Natural killer cell (primary cell): ENCODE data around the gene MYO5C. TPM values are rescaled to one million over a fixed set of nuclear protein-coding genes. Genes with fewer than 3 reads are reported as not detected.

Source experiments
- ATAC-seq, 3 donors: fragments of 150-1000 bp in 2 of 3; fragments of 200-7000 bp in 1 of 3; cut with Tn5 transposase; 1 replicate in 1 of 3; 2 replicates in 2 of 3; pipeline ENCODE4 v1.10.0; 2021; ENCODE audit warnings: mild to moderate bottlenecking in 2 of 3, moderate library complexity in 2 of 3
- DNase-seq, 2 donors: peaks; one replicate each; pipeline versions ENCODE4 v3.0.0 to v3.0.0-alpha.2; 2013 to 2021; ENCODE audit warnings: mixed read lengths in 1 of 2
- H3K27ac ChIP-seq: one replicate; pipeline ENCODE4 v1.5.1; 2013; ENCODE audit warnings: mild to moderate bottlenecking, low read length
- H3K27me3 ChIP-seq: one replicate; pipeline ENCODE4 v1.6.1; 2013; ENCODE audit warnings: low read length; ENCODE audit not compliant: control insufficient read depth, insufficient read depth
- H3K36me3 ChIP-seq: one replicate; pipeline ENCODE4 v1.6.1; 2013; ENCODE audit warnings: low read length; ENCODE audit not compliant: control insufficient read depth, insufficient read depth
- H3K4me1 ChIP-seq: one replicate; pipeline ENCODE4 v1.6.1; 2013; ENCODE audit warnings: low read length; ENCODE audit not compliant: control insufficient read depth, insufficient read depth
- H3K4me3 ChIP-seq: one replicate; pipeline ENCODE4 v1.5.1; 2013; ENCODE audit warnings: low read length
- H3K9me3 ChIP-seq: one replicate; pipeline ENCODE4 v1.6.1; 2013; ENCODE audit warnings: low read length; ENCODE audit not compliant: control insufficient read depth, insufficient read depth
- H3K27ac Mint-ChIP-seq, 2 donors: one replicate each; pipeline ENCODE4 v1.8.0; 2022; ENCODE audit warnings: mild to moderate bottlenecking in 2 of 2, mixed read lengths in 2 of 2, moderate library complexity in 1 of 2
- H3K27me3 Mint-ChIP-seq, 2 donors: one replicate each; pipeline ENCODE4 v1.8.0; 2022; ENCODE audit warnings: low read depth in 2 of 2, mixed read lengths in 2 of 2
- H3K36me3 Mint-ChIP-seq: one replicate; pipeline ENCODE4 v1.8.0; 2022; ENCODE audit warnings: mixed read lengths
- H3K4me1 Mint-ChIP-seq, 2 donors: one replicate each; pipeline ENCODE4 v1.8.0; 2022; ENCODE audit warnings: mixed read lengths in 2 of 2
- H3K4me3 Mint-ChIP-seq: one replicate; pipeline ENCODE4 v1.8.0; 2022; ENCODE audit warnings: mild to moderate bottlenecking, moderate library complexity, mixed read lengths
- H3K9me3 Mint-ChIP-seq, 2 donors: one replicate each; pipeline ENCODE4 v1.8.0; 2022; ENCODE audit warnings: mixed read lengths in 2 of 2
- CTCF ChIP-seq: fragments of 200-600 bp; IDR thresholded peaks from one replicate; pipeline ENCODE4 v1.8.0; 2022; ENCODE audit warnings: antibody characterized with exemption
- WGBS: methylation state at CpG from one replicate; pipeline ENCODE4 v1.1.7; 2013; ENCODE audit warnings: missing lambda C conversion rate; ENCODE audit not compliant: insufficient coverage; 5-methylcytosine and 5-hydroxymethylcytosine counted together
- intact Hi-C: fragments of 100-400 bp; cut with micrococcal nuclease; formaldehyde crosslinking; loops from one replicate; pipeline ENCODE4 v1.14.2; 2022
- total RNA-seq, 4 donors: library from RNA; stranded (reverse); fragments of 120-200 nt in 1 of 4; gene quantifications; one replicate each; pipeline versions ENCODE4 v1.2.3 to v1.2.4, GENCODE V29; 2013 to 2022

The MYO5C gene
- total RNA-seq, 3 donors from 2014 or later (not counting 1 experiment from before 2014, with no cell fraction given): 0.45 to 0.82 (median 0.60) TPM

- no peak overlapping the region for H3K27ac ChIP-seq
- H3K36me3 Mint-ChIP-seq: no peaks in the 10 kb centered on the region
- H3K4me1 Mint-ChIP-seq: peaks cover 14 to 25% of the 10 kb centered on the region in 2 donors
- H3K4me3 ChIP-seq: no peak overlapping the region
- no peaks in the 10 kb centered on the region for H3K27me3 Mint-ChIP-seq
- DNase-seq (peak in 1 of 2 donors; percentile 34), ATAC-seq (no peak)
- peaks cover 8% of the 10 kb centered on the region for H3K36me3 ChIP-seq
- WGBS: 70% methylated on average over 2 of the region's 2 CpGs
- no peaks in the 10 kb centered on the region for H3K4me1 ChIP-seq
- H3K9me3 Mint-ChIP-seq: no peaks in the 10 kb centered on the region
- H3K27ac Mint-ChIP-seq: peak overlapping the region in 1 of 2 donors; percentile 19
- TF ChIP-seq CTCF: no peak
- H3K27me3 ChIP-seq: no peaks in the 10 kb centered on the region
- no peaks in the 10 kb centered on the region for H3K9me3 ChIP-seq
- H3K4me3 Mint-ChIP-seq: no peak overlapping the region
- intact Hi-C loops: no loop called here
Observed at GRCh38 chr15:52164631-52165265, 130.9 kb downstream of the MYO5C start.

GRCh38 chr15:52163321-52164190, 132.0 kb downstream of the MYO5C start:
- no peaks in the 10 kb centered on the region for H3K9me3 ChIP-seq
- no peak overlapping the region for H3K27ac Mint-ChIP-seq
- peak; percentile 14 for TF ChIP-seq CTCF
- H3K27me3 ChIP-seq: no peaks in the 10 kb centered on the region
- peaks cover 15% of the 10 kb centered on the region for H3K36me3 ChIP-seq
- H3K4me3 ChIP-seq: no peak overlapping the region
- no peaks in the 10 kb centered on the region for H3K36me3 Mint-ChIP-seq
- no peak overlapping the region for H3K27ac ChIP-seq
- intact Hi-C loops: loop anchor here (1.0 kb wide), 2 partner anchors 45 to 64 kb away; no protein-coding TSS in a partner anchor
- H3K9me3 Mint-ChIP-seq: no peaks in the 10 kb centered on the region
- H3K27me3 Mint-ChIP-seq: no peaks in the 10 kb centered on the region
- H3K4me1 Mint-ChIP-seq: peaks cover 14 to 21% of the 10 kb centered on the region in 2 donors
- no peak overlapping the region for H3K4me3 Mint-ChIP-seq
- DNase-seq (peak in 1 of 2 donors; percentile 52), ATAC-seq (peak in 1 of 3 donors; percentile 39)
- 98% methylated on average over 19 of the region's 19 CpGs for WGBS
- H3K4me1 ChIP-seq: no peaks in the 10 kb centered on the region

- H3K4me1 ChIP-seq: no peaks in the 10 kb centered on the region
- no peaks in the 10 kb centered on the region for H3K9me3 ChIP-seq
- ATAC-seq (no peak), DNase-seq (no peak)
- no peaks in the 10 kb centered on the region for H3K27me3 Mint-ChIP-seq
- H3K27me3 ChIP-seq: no peaks in the 10 kb centered on the region
- no peak overlapping the region for H3K27ac Mint-ChIP-seq
- no peak overlapping the region for H3K27ac ChIP-seq
- intact Hi-C loops: loop anchor here (1.0 kb wide), 2 partner anchors 45 to 64 kb away; no protein-coding TSS in a partner anchor
- 90% methylated on average over 22 of the region's 22 CpGs for WGBS
- no peak for TF ChIP-seq CTCF
- H3K36me3 Mint-ChIP-seq: no peaks in the 10 kb centered on the region
- peaks cover 7 to 15% of the 10 kb centered on the region in 2 donors for H3K4me1 Mint-ChIP-seq
- no peak overlapping the region for H3K4me3 ChIP-seq
- H3K9me3 Mint-ChIP-seq: no peaks in the 10 kb centered on the region
- peaks cover 15% of the 10 kb centered on the region for H3K36me3 ChIP-seq
- H3K4me3 Mint-ChIP-seq: no peak overlapping the region
Observed at GRCh38 chr15:52162876-52163275, 132.7 kb downstream of the MYO5C start.
